ENCODE measurements around the gene ZBTB8B.
"Not testable (repeated sequence)": the region's sequence is repeated elsewhere in the genome, so short reads cannot be mapped to it uniquely, and the experiment has no call there.

The ZBTB8B gene

DNA sequence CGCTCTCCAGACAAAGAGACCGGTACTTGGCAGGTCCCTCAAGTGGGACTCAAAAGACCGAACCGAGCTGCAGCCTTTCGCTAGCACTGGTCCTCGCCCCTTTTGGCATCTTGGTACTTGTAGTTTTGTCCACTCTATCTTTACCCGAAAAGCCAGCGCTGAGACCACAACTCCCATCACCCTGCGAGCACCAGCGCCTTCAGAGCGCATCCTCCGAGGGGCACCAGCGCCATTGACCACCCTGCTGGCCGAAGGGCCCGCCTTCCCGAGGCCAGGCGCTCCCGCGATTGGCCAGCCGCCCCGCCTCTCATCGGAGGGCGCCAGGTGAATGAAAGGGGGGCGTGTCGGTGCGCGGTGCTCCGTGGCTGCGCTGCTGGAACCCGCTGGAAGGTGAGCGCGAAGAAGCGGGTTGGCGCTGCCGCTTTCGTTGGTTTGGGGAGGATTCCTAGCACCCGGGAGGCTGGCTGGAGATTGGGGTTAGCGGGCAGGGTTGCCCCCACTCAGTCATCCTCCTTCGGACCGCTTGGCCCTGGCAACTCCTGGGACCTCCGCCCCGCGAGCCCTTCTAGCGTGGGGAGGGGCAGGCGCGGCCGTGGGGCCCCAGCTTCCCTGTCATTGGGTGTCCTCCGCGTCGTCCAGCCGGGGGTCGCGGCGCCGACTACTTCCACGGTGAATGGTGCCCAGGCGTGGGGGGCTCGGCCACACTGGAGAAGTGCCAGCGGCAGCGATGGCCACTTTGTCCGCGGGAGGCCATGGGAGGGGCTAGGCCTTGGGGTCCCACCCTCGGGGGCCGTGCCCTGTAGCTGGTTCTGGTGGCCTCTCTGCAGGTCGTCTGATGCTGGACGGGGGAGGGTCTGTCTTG, at the start of gene ZBTB8B:
ZBTB8B (plus strand) TSS at position 357 of the 862 bp plus-strand sequence. CDS start 5,553 bp downstream, outside the sequence.
- DNase-seq (ENCODE audit: low read depth, low spot score), result no peak

DNA sequence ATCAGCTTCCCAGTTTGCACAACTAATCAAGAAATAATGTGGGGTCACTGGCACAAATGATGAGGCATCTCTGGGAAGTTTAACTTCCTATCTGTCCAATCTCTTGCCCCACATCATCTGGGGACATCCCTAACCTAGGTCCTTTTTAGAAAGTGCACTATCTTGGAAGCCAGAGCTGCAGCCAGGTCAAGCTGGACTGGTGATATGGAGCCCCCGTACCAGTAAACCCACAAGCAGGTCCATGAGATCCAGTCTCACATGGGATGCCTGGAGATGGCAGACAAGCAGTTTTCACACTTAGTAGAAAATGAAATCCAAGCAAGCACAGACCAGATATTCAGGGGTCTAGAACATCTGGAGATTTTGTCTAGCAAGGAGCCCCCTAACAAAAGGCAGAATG, 43.1 kb upstream of the ZBTB8B start:
- no peak for DNase-seq (ENCODE audit: low read depth, low spot score)

GRCh38 chr1:32426489-32427255, 38.2 kb upstream of the ZBTB8B start:
- no peak for DNase-seq (ENCODE audit: low read depth, low spot score)

GRCh38 chr1:32427264-32427963, 37.5 kb upstream of the ZBTB8B start:
- no peak for DNase-seq (ENCODE audit: low read depth, low spot score)

DNA sequence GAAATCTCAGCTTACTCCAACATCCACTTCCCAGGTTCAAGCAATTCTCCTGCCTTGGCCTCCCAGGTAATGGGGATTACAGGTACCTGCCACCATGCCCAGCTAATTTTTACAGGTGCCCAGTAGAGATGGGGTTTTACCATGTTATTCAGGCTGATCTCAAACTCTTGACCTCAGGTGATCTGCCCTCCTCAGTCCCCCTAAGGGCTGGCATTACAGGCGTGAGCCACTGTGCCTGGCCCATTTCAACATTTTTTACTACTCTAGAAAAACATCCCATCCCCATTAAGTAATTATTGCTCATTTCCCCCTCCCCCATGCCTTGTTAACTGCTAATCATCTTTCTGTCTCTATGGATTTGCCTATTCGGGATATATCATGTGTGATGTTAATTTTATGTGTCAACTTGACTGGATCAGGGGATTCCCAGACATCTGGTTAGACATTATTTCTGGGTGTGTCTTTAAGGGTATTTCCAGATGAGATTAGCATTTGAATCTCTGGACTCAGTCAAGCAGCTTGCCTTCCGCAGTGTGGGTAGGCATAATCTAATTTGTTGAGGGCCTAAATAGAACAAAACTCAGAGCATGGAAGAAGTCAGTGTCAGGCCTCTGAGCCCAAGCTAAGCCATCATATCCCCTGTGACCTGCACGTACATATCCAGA, 33.0 kb upstream of the ZBTB8B start:
- no peak for DNase-seq (ENCODE audit: low read depth, low spot score)

GRCh38 chr1:32438136-32438535, 26.7 kb upstream of the ZBTB8B start:
- no peak for DNase-seq (ENCODE audit: low read depth, low spot score)

DNA sequence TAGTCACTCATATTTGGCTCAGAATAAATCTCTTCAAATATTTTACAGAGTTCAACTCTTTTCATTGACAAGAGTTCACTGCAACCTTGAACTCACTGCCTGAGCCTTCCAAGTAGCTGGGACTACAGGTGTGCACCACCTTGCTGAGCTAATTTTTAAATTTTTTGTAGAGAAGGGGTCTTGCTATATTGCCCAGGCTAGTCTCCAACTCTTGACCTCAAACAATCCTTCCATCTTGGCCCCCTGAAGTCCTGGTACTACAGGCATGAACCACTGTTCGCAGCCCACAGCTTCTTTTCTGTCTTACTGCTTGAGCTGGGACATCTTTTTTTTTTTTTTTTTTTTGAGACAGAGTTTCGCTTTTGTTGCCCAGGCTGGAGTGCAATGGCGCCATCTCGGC, 26.1 kb upstream of the ZBTB8B start:
- DNase-seq (ENCODE audit: low read depth, low spot score), result not testable (repeated sequence)

DNA sequence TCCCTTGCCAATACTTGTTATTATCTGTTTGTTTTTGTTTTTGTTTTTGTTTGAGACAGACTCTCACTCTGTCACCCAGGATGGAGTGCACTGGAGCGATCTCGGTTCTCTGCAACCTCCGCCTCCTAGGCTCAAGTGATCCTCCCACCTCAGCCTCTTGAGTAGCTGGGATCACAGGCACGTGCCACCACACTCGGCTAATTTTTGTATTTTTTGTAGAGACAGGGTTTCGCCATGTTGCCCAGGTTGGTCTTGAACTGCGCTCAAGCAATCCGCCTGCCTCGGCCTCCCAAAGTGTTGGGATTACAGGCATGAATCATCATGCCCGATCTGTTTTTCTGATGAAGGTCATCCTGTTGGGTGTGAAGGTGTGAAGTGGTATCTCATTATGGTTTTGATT, 23.4 kb upstream of the ZBTB8B start:
- not testable (repeated sequence) for DNase-seq (ENCODE audit: low read depth, low spot score)

DNA sequence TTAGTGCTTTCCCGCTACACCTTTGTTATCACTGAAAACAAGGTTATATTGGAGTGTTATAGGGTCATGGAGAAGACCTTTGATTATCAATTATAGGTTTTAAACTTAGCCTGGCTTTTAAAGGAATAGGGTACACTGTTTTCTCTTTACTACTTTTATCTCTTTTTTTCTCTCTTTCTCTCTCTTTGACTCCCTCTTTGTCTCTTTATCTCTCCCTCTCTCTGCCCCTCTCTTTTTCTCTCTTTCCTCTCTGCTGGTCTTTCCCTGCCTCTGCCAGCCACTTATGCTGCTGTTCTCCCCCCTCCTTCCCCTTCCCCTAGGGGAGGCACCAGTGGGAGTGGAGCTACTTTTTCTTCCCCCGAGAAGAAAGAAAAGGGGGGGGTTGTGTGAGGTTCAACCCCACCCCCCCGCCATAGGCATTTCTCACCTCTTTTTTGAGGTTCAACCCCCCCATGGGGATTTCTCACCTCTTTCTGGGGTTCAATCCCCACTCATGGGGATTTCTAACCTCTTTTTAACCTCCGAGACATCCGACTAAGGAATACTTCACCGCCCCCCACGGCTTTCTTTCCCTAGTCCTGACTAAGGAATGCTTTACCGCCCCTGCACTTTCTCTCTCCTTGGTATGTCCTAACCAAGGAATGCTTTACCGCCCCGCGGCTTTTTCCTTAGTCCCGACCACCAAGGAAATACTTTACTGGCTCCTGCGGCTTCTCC, 17.2 kb upstream of the ZBTB8B start:
- DNase-seq (ENCODE audit: low read depth, low spot score), result no peak

DNA sequence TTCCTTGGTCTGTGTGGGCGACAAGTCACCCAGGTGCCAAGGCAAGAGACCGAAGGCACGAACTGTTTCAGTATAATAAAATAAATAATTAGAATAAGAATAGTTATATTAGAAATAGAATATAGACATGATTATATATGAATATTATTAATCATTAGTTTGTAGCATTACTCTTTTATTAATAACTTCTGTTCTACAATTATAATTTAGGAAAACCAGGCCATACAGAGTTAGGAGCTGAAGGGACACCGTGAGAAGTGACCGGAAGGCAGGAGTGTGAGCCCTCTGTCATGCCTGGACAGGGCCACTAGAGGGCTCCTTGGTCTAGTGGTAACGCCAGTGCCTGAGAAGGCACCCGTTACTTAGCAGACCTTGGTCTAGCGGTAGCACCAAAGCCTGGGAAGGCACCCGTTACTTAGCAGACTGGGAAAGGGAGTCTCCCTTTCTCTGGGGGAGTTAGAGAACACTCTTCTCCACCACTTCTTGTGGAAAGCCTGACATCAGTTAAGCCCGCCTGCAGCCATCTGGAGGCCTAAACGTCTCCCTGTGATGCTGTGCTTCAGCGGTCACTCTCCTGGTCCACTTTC, 16.6 kb upstream of the ZBTB8B start:
- not testable (repeated sequence) for DNase-seq (ENCODE audit: low read depth, low spot score)

- DNase-seq (ENCODE audit: low read depth, low spot score), result no peak
Observed at GRCh38 chr1:32448773-32449456, 16.0 kb upstream of the ZBTB8B start.

DNA sequence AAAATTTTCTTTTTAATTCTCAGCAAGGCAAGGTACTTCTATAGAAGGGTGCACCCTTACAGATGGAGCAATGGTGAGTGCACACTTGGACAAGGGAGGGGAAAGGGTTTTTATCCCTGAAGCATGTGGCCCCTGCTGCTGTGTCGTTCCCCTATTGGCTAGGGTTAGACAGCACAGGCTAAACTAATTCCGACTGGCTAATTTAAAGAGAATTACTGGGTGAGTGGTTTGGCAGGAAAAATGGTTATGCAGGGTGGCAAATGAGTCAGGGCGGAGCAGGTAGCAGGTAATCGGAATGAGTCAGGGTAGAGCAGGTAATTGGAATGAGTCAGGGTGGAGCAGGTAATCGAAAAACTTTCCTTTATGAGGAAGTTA, 15.4 kb upstream of the ZBTB8B start:
- DNase-seq (ENCODE audit: low read depth, low spot score), result not testable (repeated sequence)

DNA sequence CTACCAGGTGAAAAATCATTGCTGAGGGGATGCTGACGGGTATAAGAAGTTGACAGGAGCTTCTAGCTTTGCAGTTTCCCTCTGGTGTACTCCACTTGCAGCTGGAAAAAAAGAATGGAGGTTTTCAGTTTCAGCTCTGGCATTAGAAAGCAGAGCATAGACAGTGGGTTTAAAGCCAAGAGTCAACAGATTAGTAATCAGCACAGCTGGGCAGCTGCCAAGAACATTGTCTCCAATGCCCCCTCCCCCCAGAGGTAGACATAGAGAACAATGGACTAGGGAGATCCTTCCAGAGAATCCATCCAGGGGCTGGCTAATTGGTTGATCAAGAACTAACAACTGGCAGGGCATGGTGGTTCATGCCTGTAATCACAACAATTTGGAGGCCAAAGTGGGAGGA, 10.1 kb upstream of the ZBTB8B start:
- no peak for DNase-seq (ENCODE audit: low read depth, low spot score)

DNA sequence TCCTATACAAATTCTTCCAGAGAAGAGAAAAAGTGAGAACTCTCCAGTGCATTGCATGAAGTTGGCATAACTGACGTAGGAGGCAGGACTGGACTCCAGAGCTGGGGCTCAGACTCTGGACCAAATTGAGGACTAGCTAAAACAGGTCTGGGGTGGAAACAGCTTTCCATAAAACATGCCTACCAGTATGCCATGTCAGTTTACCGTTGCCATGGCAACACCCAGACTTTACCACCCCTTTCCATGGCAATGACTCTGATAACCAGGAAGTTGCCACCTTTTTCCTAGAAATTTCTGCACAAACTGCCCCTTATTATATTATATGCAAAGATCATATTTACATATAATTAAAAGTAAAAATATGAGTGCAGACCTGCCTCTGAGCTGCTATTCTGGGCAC, 8.9 kb upstream of the ZBTB8B start:
- DNase-seq (ENCODE audit: low read depth, low spot score), result no peak

DNA sequence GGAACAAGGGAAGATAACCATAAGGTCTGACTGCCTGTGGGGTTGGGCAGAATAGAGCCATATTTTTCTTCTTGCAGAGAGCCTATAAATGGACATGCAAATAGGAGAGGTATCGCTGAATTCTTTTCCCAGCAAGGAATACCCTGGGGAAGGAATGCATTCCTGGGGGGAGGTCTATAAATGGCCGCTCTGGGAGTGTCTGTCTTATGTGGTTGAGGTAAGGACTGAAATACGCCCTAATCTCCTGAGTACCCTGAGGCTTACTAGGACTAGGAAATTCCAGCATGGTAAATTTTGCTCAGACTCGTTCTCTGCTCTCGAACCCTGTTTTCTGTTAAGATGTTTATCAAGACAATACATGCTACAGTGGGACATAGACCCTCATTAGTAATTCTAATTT, 6.1 kb upstream of the ZBTB8B start:
- DNase-seq (ENCODE audit: low read depth, low spot score), result not testable (repeated sequence)

- not testable (repeated sequence) for DNase-seq (ENCODE audit: low read depth, low spot score)
Observed at GRCh38 chr1:32462977-32463376, 1.9 kb upstream of the ZBTB8B start.

DNA sequence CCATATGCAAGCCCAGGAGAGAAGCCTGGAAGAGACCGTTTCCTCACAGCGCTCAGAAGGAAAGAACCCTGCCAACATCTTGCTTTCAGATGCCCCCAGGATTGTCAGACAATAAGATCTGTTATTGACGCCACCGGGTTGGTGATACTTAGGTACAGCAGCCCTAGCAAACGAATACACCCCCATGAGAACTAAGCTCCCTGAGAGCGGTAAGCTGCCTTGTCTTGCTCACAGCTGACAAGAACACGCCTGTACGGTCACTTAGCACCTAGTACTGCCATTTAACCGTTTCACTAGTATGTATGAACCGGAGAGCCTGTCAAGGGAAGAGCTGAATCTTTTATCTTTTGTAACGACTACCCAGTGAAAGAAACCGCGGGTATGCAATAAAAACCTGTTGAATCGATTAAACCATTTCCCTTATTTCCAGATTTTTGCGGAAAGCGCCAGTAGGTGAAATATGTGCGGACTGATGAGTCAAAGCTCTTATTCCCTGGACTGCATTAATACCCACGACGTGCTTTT, 619 bp upstream of the ZBTB8B start:
- no peak for DNase-seq (ENCODE audit: low read depth, low spot score)

DNA sequence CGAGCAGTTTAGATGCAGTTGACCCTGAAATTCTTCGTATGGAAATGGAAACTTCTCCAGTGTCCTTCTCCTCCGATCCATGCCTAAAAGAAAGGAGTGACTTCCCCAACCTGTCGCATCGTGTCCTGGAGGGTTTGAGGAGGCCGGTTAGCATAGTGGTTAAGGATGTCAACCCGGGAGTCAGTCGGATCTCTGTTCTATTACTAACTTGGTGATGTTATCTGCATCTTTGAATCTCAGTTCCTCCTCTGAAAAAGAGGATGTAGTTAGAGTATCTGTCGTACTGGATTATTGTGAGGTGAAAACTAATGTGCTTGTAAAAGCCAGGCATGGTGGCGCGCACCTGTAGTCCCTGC, 684 bp downstream of the ZBTB8B start:
- no peak for DNase-seq (ENCODE audit: low read depth, low spot score)

DNA sequence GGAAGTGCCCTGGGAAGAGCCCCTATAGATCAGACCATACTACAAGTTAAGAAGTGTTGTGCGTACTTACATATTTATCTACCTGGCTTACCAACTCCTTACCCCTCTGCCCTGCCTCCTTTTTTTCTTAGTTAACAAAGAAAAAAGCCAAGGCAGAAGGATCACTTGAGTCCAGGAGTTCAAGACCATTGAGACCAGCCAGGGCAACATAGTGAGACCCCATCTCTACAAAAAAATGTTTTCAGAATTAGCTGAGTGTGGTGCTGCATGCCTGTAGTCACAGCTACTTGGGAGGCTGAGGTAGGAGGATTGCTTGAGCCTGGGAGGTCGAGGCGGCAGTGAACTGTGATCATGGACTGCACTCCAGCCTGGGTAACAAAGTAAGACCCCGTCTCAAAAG, 1.9 kb downstream of the ZBTB8B start:
- no peak for DNase-seq (ENCODE audit: low read depth, low spot score)

- no peak for DNase-seq (ENCODE audit: low read depth, low spot score)
Observed at GRCh38 chr1:32468791-32469190, 3.9 kb downstream of the ZBTB8B start.

Measured in activated naive CD8-positive, alpha-beta T cell treated with anti-CD3 and anti-CD28 coated beads, Interleukin-2, amount 50 U/mL, for 16 hours (primary cell).